Breast epithelium (tissue), 3 donors: ENCODE measurements around the gene RNF111.

Experiments used
- POLR2AphosphoS5 ChIP-seq, 3 donors: sonication (generic); formaldehyde crosslinking; IDR thresholded peaks; one replicate each; pipeline ENCODE4 v1.6.1; 2017; ENCODE audit warnings: antibody characterized with exemption in 3 of 3
- TF ChIP-seq, protein P1 (sequence below), 3 donors: fragments of 450-650 bp; IDR thresholded peaks; one replicate each; pipeline ENCODE4 v1.5.1; 2016 to 2017; ENCODE audit warnings: antibody characterized with exemption in 3 of 3, mild to moderate bottlenecking in 3 of 3, moderate library complexity in 3 of 3

DNA sequence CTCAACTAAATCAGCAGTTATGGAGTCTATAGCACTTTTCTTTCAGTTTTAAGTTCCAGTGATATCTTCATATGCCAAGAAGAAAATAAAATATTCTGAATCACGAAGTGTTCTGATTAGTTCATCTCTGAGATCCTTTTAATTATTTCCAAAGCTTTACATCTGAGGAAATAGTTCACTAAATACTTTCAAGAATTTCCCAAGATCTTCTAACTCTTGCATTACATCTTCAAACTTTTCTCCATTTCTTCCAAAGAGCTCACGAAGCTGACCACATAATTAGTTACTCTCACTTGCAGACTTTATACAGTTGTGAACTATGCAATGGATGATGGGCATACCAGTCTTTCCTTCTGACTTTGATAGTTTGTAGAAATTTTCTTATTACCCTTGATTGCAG, 4.2 kb upstream of the RNF111 start:
- TF ChIP-seq, protein P1, sequence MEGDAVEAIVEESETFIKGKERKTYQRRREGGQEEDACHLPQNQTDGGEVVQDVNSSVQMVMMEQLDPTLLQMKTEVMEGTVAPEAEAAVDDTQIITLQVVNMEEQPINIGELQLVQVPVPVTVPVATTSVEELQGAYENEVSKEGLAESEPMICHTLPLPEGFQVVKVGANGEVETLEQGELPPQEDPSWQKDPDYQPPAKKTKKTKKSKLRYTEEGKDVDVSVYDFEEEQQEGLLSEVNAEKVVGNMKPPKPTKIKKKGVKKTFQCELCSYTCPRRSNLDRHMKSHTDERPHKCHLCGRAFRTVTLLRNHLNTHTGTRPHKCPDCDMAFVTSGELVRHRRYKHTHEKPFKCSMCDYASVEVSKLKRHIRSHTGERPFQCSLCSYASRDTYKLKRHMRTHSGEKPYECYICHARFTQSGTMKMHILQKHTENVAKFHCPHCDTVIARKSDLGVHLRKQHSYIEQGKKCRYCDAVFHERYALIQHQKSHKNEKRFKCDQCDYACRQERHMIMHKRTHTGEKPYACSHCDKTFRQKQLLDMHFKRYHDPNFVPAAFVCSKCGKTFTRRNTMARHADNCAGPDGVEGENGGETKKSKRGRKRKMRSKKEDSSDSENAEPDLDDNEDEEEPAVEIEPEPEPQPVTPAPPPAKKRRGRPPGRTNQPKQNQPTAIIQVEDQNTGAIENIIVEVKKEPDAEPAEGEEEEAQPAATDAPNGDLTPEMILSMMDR (IDR thresholded peaks at IDR 0.05): no peak
- TF ChIP-seq POLR2AphosphoS5 (IDR thresholded peaks at IDR 0.05): no peak
